CD14-positive monocyte (primary cell): ENCODE data around the gene IPO11. TPM values are rescaled to one million over a fixed set of nuclear protein-coding genes. Genes with fewer than 3 reads are reported as not detected.

Experiments
- DNase-seq, 3 donors: peaks; one replicate each; pipeline ENCODE4 v3.0.0-alpha.2; 2011 to 2022
- H2AFZ ChIP-seq: 2 replicates; pipeline ENCODE4 v1.6.0; 2012; ENCODE audit warnings: mild to moderate bottlenecking, low read depth, low read length, inconsistent platforms; ENCODE audit not compliant: insufficient read depth, poor library complexity, severe bottlenecking
- H3K27ac ChIP-seq, 2 donors: 1 replicate in 1 of 2; 2 replicates in 1 of 2; pipeline ENCODE4 v1.5.1; 2012 to 2013; ENCODE audit warnings: low read length in 2 of 2, control low read depth in 1 of 2, inconsistent platforms in 1 of 2, low read depth in 1 of 2, mild to moderate bottlenecking in 1 of 2
- H3K27me3 ChIP-seq, 2 donors: one replicate each; pipeline versions ENCODE4 v1.6.0 to v1.6.1; 2011 to 2013; ENCODE audit warnings: low read length in 2 of 2; ENCODE audit not compliant: control insufficient read depth in 2 of 2, insufficient read depth in 2 of 2
- H3K36me3 ChIP-seq, 2 donors: replicated peaks in 1 of 2; 1 replicate in 1 of 2; 2 replicates in 1 of 2; pipeline versions ENCODE4 v1.5.1 to v1.6.1; 2012 to 2013; ENCODE audit warnings: low read length in 2 of 2, control low read depth in 1 of 2, inconsistent platforms in 1 of 2, mild to moderate bottlenecking in 1 of 2; ENCODE audit not compliant: insufficient read depth in 2 of 2, control insufficient read depth in 1 of 2
- H3K4me1 ChIP-seq, 2 donors: 1 replicate in 1 of 2; 2 replicates in 1 of 2; pipeline versions ENCODE4 v1.5.1 to v1.6.1; 2012 to 2013; ENCODE audit warnings: low read length in 2 of 2, control low read depth in 1 of 2, inconsistent platforms in 1 of 2, mild to moderate bottlenecking in 1 of 2, moderate library complexity in 1 of 2; ENCODE audit not compliant: insufficient read depth in 2 of 2, control insufficient read depth in 1 of 2
- H3K4me2 ChIP-seq: replicated peaks from 2 replicates; pipeline ENCODE3; 2012; ENCODE audit warnings: low read length, moderate library complexity, mild to moderate bottlenecking; ENCODE audit not compliant: poor library complexity, severe bottlenecking; ENCODE audit errors: extremely low read depth
- H3K4me3 ChIP-seq, 3 experiments: fragments of 200-600 bp in 1 of 3; sonication (generic) in 1 of 3; replicated peaks in 1 of 3; 1 replicate in 2 of 3; 2 replicates in 1 of 3; pipeline ENCODE4 v1.5.1; 2011 to 2013; ENCODE audit warnings: low read length in 3 of 3, mild to moderate bottlenecking in 3 of 3, control low read depth in 2 of 3, low read depth in 2 of 3, inconsistent platforms in 1 of 3, moderate library complexity in 1 of 3
- H3K79me2 ChIP-seq: 2 replicates; pipeline ENCODE4 v1.6.0; 2012; ENCODE audit warnings: mild to moderate bottlenecking, control low read depth, inconsistent platforms, low read length, moderate library complexity; ENCODE audit not compliant: insufficient read depth
- H3K9ac ChIP-seq: 2 replicates; pipeline ENCODE4 v1.6.0; 2017; ENCODE audit warnings: low read length, mild to moderate bottlenecking; ENCODE audit not compliant: insufficient read depth, poor library complexity, severe bottlenecking
- H3K9me3 ChIP-seq, 2 donors: replicated peaks in 1 of 2; 1 replicate in 1 of 2; 2 replicates in 1 of 2; pipeline versions ENCODE4 v1.5.1 to v1.6.1; 2012 to 2013; ENCODE audit warnings: low read length in 2 of 2, control low read depth in 1 of 2; ENCODE audit not compliant: control insufficient read depth in 1 of 2, insufficient read depth in 1 of 2
- H4K20me1 ChIP-seq: 2 replicates; pipeline ENCODE4 v1.6.0; 2012; ENCODE audit warnings: mild to moderate bottlenecking, low read length, control low read depth, moderate library complexity; ENCODE audit not compliant: insufficient read depth
- H3K27ac Mint-ChIP-seq, 7 donors: one replicate each; pipeline ENCODE4 v1.8.0; 2020; ENCODE audit warnings: mild to moderate bottlenecking in 7 of 7, mixed read lengths in 7 of 7, moderate library complexity in 6 of 7, inconsistent platforms in 2 of 7
- H3K27me3 Mint-ChIP-seq, 3 donors: one replicate each; pipeline ENCODE4 v1.8.0; 2021 to 2022; ENCODE audit warnings: low read depth in 3 of 3, mild to moderate bottlenecking in 3 of 3, mixed read lengths in 3 of 3, moderate library complexity in 3 of 3, inconsistent platforms in 1 of 3
- H3K36me3 Mint-ChIP-seq, 2 donors: one replicate each; pipeline ENCODE4 v1.8.0; 2020; ENCODE audit warnings: mixed read lengths in 2 of 2, inconsistent platforms in 1 of 2, mild to moderate bottlenecking in 1 of 2
- H3K4me1 Mint-ChIP-seq: one replicate; pipeline ENCODE4 v1.8.0; 2020; ENCODE audit warnings: mild to moderate bottlenecking, mixed read lengths
- H3K4me3 Mint-ChIP-seq, 2 donors: one replicate each; pipeline ENCODE4 v1.8.0; 2020; ENCODE audit warnings: mild to moderate bottlenecking in 2 of 2, mixed read lengths in 2 of 2, moderate library complexity in 1 of 2
- H3K9me3 Mint-ChIP-seq, 7 donors: one replicate each; pipeline ENCODE4 v1.8.0; 2020 to 2022; ENCODE audit warnings: mixed read lengths in 7 of 7, mild to moderate bottlenecking in 6 of 7, moderate library complexity in 6 of 7, inconsistent platforms in 2 of 7
- WGBS: methylation state at CpG from one replicate; pipeline ENCODE4 v1.1.5; 2013; ENCODE audit warnings: missing lambda C conversion rate; ENCODE audit not compliant: insufficient coverage; 5-methylcytosine and 5-hydroxymethylcytosine counted together
- intact Hi-C, 2 donors: fragments of 100-400 bp; cut with micrococcal nuclease; formaldehyde crosslinking; loops; one replicate each; pipeline versions ENCODE4 v1.15.0 to v1.15.1; 2023
- polyA plus RNA-seq, 3 donors: library from polyadenylated mRNA; depleted of rRNA in 1 of 3; unstranded in 2 of 3; stranded (reverse) in 1 of 3; fragments of 300-500 nt in 2 of 3; fragments of >200 nt in 1 of 3; fragmentation: Illumina TruSeq in 2 of 3; gene quantifications; 1 replicate in 2 of 3; 2 replicates in 1 of 3; pipeline ENCODE4 v1.2.3, GENCODE V29; 2012 to 2021
- TF ChIP-seq, protein P1 (sequence below): fragments of 200-600 bp; IDR thresholded peaks from one replicate; pipeline ENCODE4 v1.8.0; 2022; ENCODE audit warnings: antibody characterized with exemption, mild to moderate bottlenecking

Gene IPO11
- polyA plus RNA-seq, 3 donors: 4.4 to 5.5 (median 5.3) TPM

DNA sequence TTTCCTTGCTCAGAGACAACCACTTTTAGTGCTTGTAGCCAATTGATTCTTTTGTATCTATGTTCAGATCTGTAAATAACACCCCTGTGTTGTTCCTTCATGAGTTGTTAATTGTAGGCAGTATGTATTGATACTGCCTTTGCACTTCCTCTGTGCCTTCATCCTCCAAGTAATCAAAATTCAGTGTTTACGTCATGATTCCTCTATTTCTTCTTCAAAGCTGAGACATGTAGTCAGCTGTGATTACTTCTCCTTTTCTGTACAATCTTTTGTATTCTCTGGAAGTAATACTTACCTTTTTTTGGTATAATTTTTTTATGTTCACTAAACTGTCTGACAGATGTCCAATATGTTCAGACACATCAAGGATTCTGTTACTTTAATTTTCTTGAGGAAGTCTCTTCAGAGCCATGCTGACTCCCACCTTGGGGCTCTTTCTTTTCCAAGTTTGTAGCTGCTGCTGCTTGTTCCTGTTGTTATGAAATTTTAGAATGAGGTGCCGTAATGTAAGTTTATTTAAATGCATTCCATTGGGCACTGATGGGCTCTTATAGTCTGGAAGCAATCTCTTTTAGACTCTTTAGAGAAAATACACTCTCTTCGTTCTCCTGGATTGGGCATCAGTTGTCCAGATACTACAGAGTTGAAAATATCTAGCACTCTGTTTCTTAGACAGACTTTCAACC, 135.5 kb downstream of the IPO11 start:
- no peaks in the 10 kb centered on the region for H3K27me3 Mint-ChIP-seq
- H3K27ac ChIP-seq: peak overlapping the region in 1 of 2 donors; percentile 63
- peak; percentile 31 to 66 (median 65) for DNase-seq
- no peaks in the 10 kb centered on the region for H3K27me3 ChIP-seq
- intact Hi-C loops: no loop called here
- H3K27ac Mint-ChIP-seq: peak overlapping the region; percentile 79 to 95 (median 91)
- peaks cover 24 to 36% of the 10 kb centered on the region in 2 donors for H3K36me3 Mint-ChIP-seq
- H3K4me3 Mint-ChIP-seq: peak overlapping the region; percentile 14 to 64
- no peak overlapping the region for H2AFZ ChIP-seq
- TF ChIP-seq, protein P1, sequence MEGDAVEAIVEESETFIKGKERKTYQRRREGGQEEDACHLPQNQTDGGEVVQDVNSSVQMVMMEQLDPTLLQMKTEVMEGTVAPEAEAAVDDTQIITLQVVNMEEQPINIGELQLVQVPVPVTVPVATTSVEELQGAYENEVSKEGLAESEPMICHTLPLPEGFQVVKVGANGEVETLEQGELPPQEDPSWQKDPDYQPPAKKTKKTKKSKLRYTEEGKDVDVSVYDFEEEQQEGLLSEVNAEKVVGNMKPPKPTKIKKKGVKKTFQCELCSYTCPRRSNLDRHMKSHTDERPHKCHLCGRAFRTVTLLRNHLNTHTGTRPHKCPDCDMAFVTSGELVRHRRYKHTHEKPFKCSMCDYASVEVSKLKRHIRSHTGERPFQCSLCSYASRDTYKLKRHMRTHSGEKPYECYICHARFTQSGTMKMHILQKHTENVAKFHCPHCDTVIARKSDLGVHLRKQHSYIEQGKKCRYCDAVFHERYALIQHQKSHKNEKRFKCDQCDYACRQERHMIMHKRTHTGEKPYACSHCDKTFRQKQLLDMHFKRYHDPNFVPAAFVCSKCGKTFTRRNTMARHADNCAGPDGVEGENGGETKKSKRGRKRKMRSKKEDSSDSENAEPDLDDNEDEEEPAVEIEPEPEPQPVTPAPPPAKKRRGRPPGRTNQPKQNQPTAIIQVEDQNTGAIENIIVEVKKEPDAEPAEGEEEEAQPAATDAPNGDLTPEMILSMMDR: no peak
- peak overlapping the region in 1 of 3 experiments; percentile 4 for H3K4me3 ChIP-seq
- peaks cover 20% of the 10 kb centered on the region for H3K4me1 Mint-ChIP-seq
- peak overlapping the region; percentile 32 for H3K4me2 ChIP-seq
- H4K20me1 ChIP-seq: no peaks in the 10 kb centered on the region
- no peak overlapping the region for H3K9ac ChIP-seq
- H3K36me3 ChIP-seq: no peaks in the 10 kb centered on the region
- H3K9me3 Mint-ChIP-seq: peaks cover 0 to 4% (median 0%) of the 10 kb centered on the region in 7 donors
- H3K79me2 ChIP-seq: no peaks in the 10 kb centered on the region
- no peaks in the 10 kb centered on the region for H3K9me3 ChIP-seq
- peaks cover 18 to 20% of the 10 kb centered on the region in 2 donors for H3K4me1 ChIP-seq
- WGBS: no CpG with 5 or more reads among the region's 3 CpGs

DNA sequence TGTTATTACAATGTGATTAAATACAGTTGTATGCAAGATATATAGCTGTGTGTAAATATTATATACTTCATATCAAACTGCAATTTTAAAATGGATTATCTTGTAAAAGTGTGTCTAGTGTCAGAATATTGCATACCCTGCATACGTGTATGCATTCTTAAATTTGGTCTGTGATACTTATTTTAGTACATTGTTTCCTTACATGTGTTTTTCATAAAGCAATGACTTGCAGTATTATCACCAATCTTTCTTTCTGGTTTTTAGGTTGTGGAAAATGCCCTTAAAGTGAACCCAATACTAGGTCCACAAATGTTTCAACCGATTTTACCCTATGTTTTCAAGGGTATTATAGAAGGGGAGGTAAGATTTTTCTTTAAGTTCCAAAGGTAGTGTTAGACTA, 137.5 kb downstream of the IPO11 start:
- no peak for DNase-seq
- Histone ChIP-seq H3K79me2 (no peaks in the 10 kb centered on the region), H3K4me1 (peaks cover 18 to 20% of the 10 kb centered on the region in 2 donors), H3K27ac (no peak overlapping the region), H3K9me3 (no peaks in the 10 kb centered on the region), H3K4me3 (no peak overlapping the region), H3K36me3 (peaks cover 0 to 9% of the 10 kb centered on the region in 2 donors), H2AFZ (no peak overlapping the region), H3K4me2 (no peak overlapping the region), H4K20me1 (no peaks in the 10 kb centered on the region), H3K27me3 (no peaks in the 10 kb centered on the region), H3K9ac (no peak overlapping the region)
- no peaks in the 10 kb centered on the region for H3K27me3 Mint-ChIP-seq
- TF ChIP-seq, protein P1: no peak
- no peaks in the 10 kb centered on the region for H3K9me3 Mint-ChIP-seq
- no peak overlapping the region for H3K4me3 Mint-ChIP-seq
- peak overlapping the region in 1 of 7 donors; percentile 17 for H3K27ac Mint-ChIP-seq
- H3K4me1 Mint-ChIP-seq: peaks cover 20% of the 10 kb centered on the region
- WGBS: no CpG with 5 or more reads among the region's 2 CpGs
- intact Hi-C loops: no loop called here
- H3K36me3 Mint-ChIP-seq: peaks cover 22 to 32% of the 10 kb centered on the region in 2 donors
